ENCODE data around the gene SIPA1L3. TPM values are rescaled to one million over a fixed set of nuclear protein-coding genes. Genes with fewer than 3 reads are reported as not detected.

Gene SIPA1L3
- total RNA-seq, 3 donors from 2014 or later, result 9.6 to 29.8 (median 28.5) TPM

GRCh38 chr19:38111898-38112297 is 204.9 kb downstream of the SIPA1L3 start:
- Histone ChIP-seq H3K27ac (no peak overlapping the region), H3K36me3 (no peaks in the 10 kb centered on the region), H3K4me3 (no peak overlapping the region), H3K27me3 (no peaks in the 10 kb centered on the region), H3K9me3 (no peaks in the 10 kb centered on the region), H3K4me1 (no peaks in the 10 kb centered on the region)
- intact Hi-C loops (cut with DNase I; ENCODE audit: low total_unique reads), result no loop called here
- DNase-seq (ENCODE audit: low spot score in 2 of 2), result no peak
- TF ChIP-seq POLR2A (IDR thresholded peaks at IDR 0.05), result no peak
- TF ChIP-seq POLR2AphosphoS5 (IDR thresholded peaks at IDR 0.05), result no peak
- no peak for TF ChIP-seq CTCF (IDR thresholded peaks at IDR 0.05)

GRCh38 chr19:38114651-38115050 is 207.6 kb downstream of the SIPA1L3 start:
- Histone ChIP-seq H3K27me3 (no peaks in the 10 kb centered on the region), H3K27ac (no peak overlapping the region), H3K4me1 (no peaks in the 10 kb centered on the region), H3K4me3 (no peak overlapping the region), H3K9me3 (no peaks in the 10 kb centered on the region), H3K36me3 (peaks cover 3% of the 10 kb centered on the region)
- no peak for TF ChIP-seq POLR2AphosphoS5 (IDR thresholded peaks at IDR 0.05)
- no peak for TF ChIP-seq CTCF (IDR thresholded peaks at IDR 0.05)
- no peak for TF ChIP-seq POLR2A (IDR thresholded peaks at IDR 0.05)
- intact Hi-C loops (cut with DNase I; ENCODE audit: low total_unique reads), result no loop called here
- no peak for DNase-seq (ENCODE audit: low spot score in 2 of 2)

GRCh38 chr19:38115271-38115802 is 208.3 kb downstream of the SIPA1L3 start:
- Histone ChIP-seq H3K27ac (no peak overlapping the region), H3K36me3 (peaks cover 10% of the 10 kb centered on the region), H3K4me3 (no peak overlapping the region), H3K4me1 (no peaks in the 10 kb centered on the region), H3K9me3 (peaks cover 0 to 3% of the 10 kb centered on the region in 2 donors), H3K27me3 (no peaks in the 10 kb centered on the region)
- TF ChIP-seq POLR2A (IDR thresholded peaks at IDR 0.05), result no peak
- no peak for TF ChIP-seq CTCF (IDR thresholded peaks at IDR 0.05)
- TF ChIP-seq POLR2AphosphoS5 (IDR thresholded peaks at IDR 0.05), result no peak
- intact Hi-C loops (cut with DNase I; ENCODE audit: low total_unique reads), result no loop called here
- DNase-seq (ENCODE audit: low spot score in 2 of 2), result no peak

- Histone ChIP-seq H3K9me3 (peaks cover 0 to 7% of the 10 kb centered on the region in 2 donors), H3K4me3 (no peak overlapping the region), H3K4me1 (no peaks in the 10 kb centered on the region), H3K36me3 (peaks cover 15% of the 10 kb centered on the region), H3K27ac (no peak overlapping the region), H3K27me3 (no peaks in the 10 kb centered on the region)
- intact Hi-C loops (cut with DNase I; ENCODE audit: low total_unique reads), result no loop called here
- TF ChIP-seq POLR2AphosphoS5 (IDR thresholded peaks at IDR 0.05) (no peak), POLR2A (IDR thresholded peaks at IDR 0.05) (no peak), CTCF (IDR thresholded peaks at IDR 0.05) (no peak)
- no peak for DNase-seq (ENCODE audit: low spot score in 2 of 2)
Measured at GRCh38 chr19:38118176-38118575, 211.2 kb downstream of the SIPA1L3 start.

- Histone ChIP-seq H3K9me3 (peaks cover 0 to 7% of the 10 kb centered on the region in 2 donors), H3K27me3 (no peaks in the 10 kb centered on the region), H3K36me3 (peaks cover 15% of the 10 kb centered on the region), H3K4me1 (no peaks in the 10 kb centered on the region), H3K4me3 (no peak overlapping the region), H3K27ac (no peak overlapping the region)
- no peak for TF ChIP-seq CTCF (IDR thresholded peaks at IDR 0.05)
- no peak for TF ChIP-seq POLR2A (IDR thresholded peaks at IDR 0.05)
- TF ChIP-seq POLR2AphosphoS5 (IDR thresholded peaks at IDR 0.05), result no peak
- intact Hi-C loops (cut with DNase I; ENCODE audit: low total_unique reads), result no loop called here
- DNase-seq (ENCODE audit: low spot score in 2 of 2), result no peak
Measured at GRCh38 chr19:38120471-38121025, 213.5 kb downstream of the SIPA1L3 start.

All from breast epithelium (tissue), 4 donors.